ENCODE measurements around the gene TRPV5.

The TRPV5 gene

GRCh38 chr7:142954680-142955268, 21.2 kb upstream of the TRPV5 start:
- TF ChIP-seq, protein P1, sequence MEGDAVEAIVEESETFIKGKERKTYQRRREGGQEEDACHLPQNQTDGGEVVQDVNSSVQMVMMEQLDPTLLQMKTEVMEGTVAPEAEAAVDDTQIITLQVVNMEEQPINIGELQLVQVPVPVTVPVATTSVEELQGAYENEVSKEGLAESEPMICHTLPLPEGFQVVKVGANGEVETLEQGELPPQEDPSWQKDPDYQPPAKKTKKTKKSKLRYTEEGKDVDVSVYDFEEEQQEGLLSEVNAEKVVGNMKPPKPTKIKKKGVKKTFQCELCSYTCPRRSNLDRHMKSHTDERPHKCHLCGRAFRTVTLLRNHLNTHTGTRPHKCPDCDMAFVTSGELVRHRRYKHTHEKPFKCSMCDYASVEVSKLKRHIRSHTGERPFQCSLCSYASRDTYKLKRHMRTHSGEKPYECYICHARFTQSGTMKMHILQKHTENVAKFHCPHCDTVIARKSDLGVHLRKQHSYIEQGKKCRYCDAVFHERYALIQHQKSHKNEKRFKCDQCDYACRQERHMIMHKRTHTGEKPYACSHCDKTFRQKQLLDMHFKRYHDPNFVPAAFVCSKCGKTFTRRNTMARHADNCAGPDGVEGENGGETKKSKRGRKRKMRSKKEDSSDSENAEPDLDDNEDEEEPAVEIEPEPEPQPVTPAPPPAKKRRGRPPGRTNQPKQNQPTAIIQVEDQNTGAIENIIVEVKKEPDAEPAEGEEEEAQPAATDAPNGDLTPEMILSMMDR (IDR thresholded peaks at IDR 0.05; ENCODE audit: low read depth, low read length) = no peak

DNA sequence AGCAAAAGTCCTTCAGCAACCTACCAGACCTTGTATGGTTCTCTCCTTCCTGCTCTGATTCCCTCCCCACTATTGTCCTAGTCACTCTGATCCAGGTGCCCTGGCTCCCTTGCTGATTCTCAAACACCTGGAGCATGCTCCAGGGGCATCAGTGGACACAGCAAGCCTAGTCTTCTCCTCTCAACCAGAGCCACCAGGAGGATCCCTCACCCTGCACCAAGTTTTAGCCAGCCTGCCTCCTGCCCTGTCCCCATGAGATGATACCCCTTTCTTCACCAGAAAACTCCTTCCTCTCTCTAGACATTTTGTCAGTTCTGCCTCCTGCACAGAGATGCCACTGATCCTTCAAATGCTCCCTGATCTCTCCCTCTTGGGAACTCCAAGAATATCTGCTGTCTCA, 16.7 kb upstream of the TRPV5 start:
- TF ChIP-seq, protein P1 (IDR thresholded peaks at IDR 0.05; ENCODE audit: low read depth, low read length) = no peak
- H3K4me3 ChIP-seq (ENCODE audit: low read depth, low read length) = no peak overlapping the region

More at GRCh38 chr7:142954680-142955268, 21.2 kb upstream of the TRPV5 start:
- no peak overlapping the region for H3K4me3 ChIP-seq (ENCODE audit: low read depth, low read length)

GRCh38 chr7:142948603-142949002, 15.1 kb upstream of the TRPV5 start:
- TF ChIP-seq, protein P1 (IDR thresholded peaks at IDR 0.05; ENCODE audit: low read depth, low read length) = no peak

DNA sequence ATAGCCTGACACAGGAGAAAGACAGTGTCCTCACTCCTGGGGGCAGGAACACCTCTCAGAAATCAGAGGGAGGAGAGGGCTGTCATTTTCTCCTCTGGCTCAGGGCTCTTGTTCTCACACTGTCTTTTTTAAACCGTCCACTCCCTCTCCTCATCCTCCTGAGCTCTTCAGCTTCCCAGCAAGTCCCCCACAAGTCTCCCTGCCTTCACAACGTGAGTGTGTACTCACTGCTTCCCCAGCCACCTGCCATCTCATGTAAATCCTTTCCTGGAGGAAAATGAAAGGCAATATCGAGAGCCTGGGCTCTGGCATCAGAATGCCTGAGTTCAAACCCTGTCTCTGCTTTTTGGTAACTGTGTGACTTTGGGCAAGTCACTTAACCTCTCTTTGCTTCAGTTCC, 11.5 kb upstream of the TRPV5 start:
- TF ChIP-seq, protein P1 (IDR thresholded peaks at IDR 0.05; ENCODE audit: low read depth, low read length) = no peak
- H3K4me3 ChIP-seq (ENCODE audit: low read depth, low read length) = no peak overlapping the region

More at GRCh38 chr7:142948603-142949002, 15.1 kb upstream of the TRPV5 start:
- no peak overlapping the region for H3K4me3 ChIP-seq (ENCODE audit: low read depth, low read length)

GRCh38 chr7:142943706-142944268, 10.2 kb upstream of the TRPV5 start:
- TF ChIP-seq, protein P1 (IDR thresholded peaks at IDR 0.05; ENCODE audit: low read depth, low read length) = no peak
- H3K4me3 ChIP-seq (ENCODE audit: low read depth, low read length) = no peak overlapping the region

DNA sequence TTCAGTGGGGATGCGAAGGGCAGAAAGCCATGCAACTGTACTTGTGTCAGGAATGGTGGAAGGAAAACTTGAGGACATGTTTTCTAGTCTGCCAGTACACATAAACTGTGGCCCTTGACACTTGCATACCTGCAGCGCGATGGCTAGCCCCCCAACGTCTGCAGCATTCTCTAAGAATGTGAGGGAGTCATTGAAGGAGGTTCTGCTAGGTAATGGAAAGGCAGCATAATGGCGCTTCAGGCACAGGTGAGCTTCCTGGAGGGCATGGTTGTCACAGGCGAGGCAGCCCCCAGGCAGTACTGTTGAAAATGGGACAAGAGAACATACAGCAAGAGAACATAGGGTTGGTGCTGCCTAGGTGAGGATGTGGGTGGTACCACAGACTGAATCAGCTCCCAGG, 9.2 kb upstream of the TRPV5 start:
- TF ChIP-seq, protein P1 (IDR thresholded peaks at IDR 0.05; ENCODE audit: low read depth, low read length) = no peak
- H3K4me3 ChIP-seq (ENCODE audit: low read depth, low read length) = no peak overlapping the region

GRCh38 chr7:142941541-142941940, 8.0 kb upstream of the TRPV5 start:
- H3K4me3 ChIP-seq (ENCODE audit: low read depth, low read length) = no peak overlapping the region
- TF ChIP-seq, protein P1 (IDR thresholded peaks at IDR 0.05; ENCODE audit: low read depth, low read length) = no peak

Data from WI38 (cell line).